Brain microvascular endothelial cell (primary cell): ENCODE data around the gene TFPT.

Source experiments
- DNase-seq: peaks from one replicate; pipeline ENCODE4 v3.0.0-alpha.2; 2020
- H3K27ac ChIP-seq: fragments of 250-450 bp; sonication (Bioruptor Pico); 2 replicates; pipeline ENCODE4 v1.5.1; 2020; ENCODE audit warnings: mild to moderate bottlenecking, moderate library complexity
- H3K27me3 ChIP-seq: fragments of 250-450 bp; sonication (Bioruptor Pico); replicated peaks from 2 replicates; pipeline ENCODE4 v1.5.1; 2020; ENCODE audit warnings: mild to moderate bottlenecking
- H3K36me3 ChIP-seq: fragments of 250-450 bp; sonication (Bioruptor Pico); replicated peaks from 2 replicates; pipeline ENCODE4 v1.5.1; 2020; ENCODE audit warnings: mild to moderate bottlenecking
- H3K4me3 ChIP-seq: 2 replicates; pipeline ENCODE4 v1.5.1; 2011; ENCODE audit warnings: low read depth, mild to moderate bottlenecking, control low read depth, low read length, moderate library complexity
- in situ Hi-C: cut with HindIII; loops from 2 replicates; pipeline ENCODE4 v1.10.0; 2017; ENCODE audit warnings: low sequenced_read_pairs, low pct_ligation_motif_present
- TF ChIP-seq, protein P1 (sequence below): IDR thresholded peaks from 2 replicates; pipeline ENCODE4 v1.5.1; 2011; ENCODE audit warnings: low read depth, mild to moderate bottlenecking, moderate library complexity, low read length, control low read depth, inconsistent platforms; ENCODE audit errors: missing control alignments

Gene TFPT

DNA sequence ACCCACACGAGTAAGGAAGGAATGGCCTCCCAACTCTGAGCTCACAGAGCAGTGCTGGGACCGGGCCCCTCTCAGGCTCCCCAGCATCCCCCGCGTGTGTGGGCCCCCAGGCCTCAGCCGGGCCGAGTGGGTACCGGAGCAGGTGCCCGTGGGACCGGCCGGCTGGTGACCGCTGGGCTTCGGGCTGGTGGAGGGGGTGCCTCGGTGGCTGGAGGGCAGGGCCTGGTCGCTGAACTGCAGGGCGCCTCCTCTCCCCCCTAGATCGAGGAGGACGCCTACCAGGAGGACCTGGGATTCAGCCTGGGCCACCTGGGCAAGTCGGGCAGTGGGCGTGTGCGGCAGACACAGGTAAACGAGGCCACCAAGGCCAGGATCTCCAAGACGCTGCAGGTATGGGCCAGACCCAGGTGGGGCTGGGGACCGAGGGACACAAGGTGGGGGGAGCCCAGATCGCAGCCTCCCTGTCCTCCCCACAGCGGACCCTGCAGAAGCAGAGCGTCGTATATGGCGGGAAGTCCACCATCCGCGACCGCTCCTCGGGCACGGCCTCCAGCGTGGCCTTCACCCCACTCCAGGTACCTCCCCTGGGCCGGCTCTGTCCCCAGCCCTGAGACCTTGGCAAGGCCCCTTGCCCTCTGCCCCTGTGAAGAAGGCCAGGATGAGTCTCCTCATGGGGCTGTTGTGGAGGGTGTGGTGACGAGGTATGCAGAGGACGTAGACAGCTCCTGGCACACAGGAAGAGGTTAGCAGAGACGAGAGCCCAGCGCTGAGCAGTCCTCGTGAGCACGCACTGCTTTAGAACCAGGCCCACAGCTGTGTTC, 13.5 kb upstream of the TFPT start:
- TF ChIP-seq, protein P1, sequence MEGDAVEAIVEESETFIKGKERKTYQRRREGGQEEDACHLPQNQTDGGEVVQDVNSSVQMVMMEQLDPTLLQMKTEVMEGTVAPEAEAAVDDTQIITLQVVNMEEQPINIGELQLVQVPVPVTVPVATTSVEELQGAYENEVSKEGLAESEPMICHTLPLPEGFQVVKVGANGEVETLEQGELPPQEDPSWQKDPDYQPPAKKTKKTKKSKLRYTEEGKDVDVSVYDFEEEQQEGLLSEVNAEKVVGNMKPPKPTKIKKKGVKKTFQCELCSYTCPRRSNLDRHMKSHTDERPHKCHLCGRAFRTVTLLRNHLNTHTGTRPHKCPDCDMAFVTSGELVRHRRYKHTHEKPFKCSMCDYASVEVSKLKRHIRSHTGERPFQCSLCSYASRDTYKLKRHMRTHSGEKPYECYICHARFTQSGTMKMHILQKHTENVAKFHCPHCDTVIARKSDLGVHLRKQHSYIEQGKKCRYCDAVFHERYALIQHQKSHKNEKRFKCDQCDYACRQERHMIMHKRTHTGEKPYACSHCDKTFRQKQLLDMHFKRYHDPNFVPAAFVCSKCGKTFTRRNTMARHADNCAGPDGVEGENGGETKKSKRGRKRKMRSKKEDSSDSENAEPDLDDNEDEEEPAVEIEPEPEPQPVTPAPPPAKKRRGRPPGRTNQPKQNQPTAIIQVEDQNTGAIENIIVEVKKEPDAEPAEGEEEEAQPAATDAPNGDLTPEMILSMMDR, result no peak
- peaks cover 35% of the 10 kb centered on the region for H3K36me3 ChIP-seq
- in situ Hi-C loops, result no loop called here
- DNase-seq, result no peak
- H3K4me3 ChIP-seq, result no peak overlapping the region
- no peaks in the 10 kb centered on the region for H3K27me3 ChIP-seq
- no peak overlapping the region for H3K27ac ChIP-seq

DNA sequence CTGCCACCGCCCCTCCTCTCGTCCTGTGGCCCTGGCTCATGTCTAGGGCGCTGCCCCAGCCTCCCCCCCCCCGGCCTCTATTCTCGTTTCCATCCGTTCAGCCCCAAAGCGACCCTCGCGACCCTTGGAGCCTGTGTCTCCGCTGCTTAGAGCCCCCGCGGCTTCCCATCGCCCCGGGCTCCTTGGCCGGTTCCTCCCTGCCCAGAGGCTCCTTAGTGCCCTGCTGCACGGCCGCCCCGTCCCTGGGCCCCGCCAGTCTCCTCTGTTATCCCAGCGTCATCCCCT, 12.9 kb upstream of the TFPT start:
- in situ Hi-C loops, result no loop called here

DNA sequence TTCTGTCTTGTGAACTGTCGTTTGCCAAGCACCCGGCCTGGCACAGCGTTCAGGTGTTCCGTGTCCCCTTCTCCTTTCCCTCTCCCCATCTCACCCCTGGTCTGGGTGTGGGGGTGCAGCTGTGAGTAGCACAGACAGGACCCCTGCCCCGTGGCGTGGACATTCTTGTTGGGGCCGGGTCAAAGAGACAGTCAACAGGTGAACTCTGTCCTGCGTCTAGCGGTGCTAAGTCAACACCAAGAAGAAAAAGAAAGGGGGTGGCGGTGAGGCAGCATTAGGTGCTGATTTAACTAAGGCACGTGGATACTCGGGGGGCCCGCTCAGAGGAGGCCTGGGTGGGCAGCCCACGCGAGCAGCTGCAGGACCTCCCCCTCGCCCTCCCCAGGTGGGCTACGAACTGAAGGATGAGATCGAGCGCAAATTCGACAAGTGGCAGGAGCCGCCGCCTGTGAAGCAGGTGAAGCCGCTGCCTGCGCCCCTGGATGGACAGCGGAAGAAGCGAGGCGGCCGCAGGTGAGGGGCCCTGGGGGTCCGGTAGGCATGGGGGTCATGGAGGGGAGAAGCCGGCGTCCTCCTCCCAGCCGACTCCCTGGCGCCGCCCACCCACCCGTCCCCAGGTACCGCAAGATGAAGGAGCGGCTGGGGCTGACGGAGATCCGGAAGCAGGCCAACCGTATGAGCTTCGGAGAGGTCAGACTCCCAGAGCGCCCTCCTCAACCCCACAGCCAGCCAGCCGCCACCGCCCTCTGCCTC, 12.4 kb upstream of the TFPT start:
- TF ChIP-seq, protein P1, result no peak
- in situ Hi-C loops, result no loop called here
- DNase-seq, result no peak
- no peaks in the 10 kb centered on the region for H3K27me3 ChIP-seq
- H3K36me3 ChIP-seq, result peaks cover 47% of the 10 kb centered on the region
- no peak overlapping the region for H3K4me3 ChIP-seq
- H3K27ac ChIP-seq, result no peak overlapping the region

More for the DNA sequence above, 12.9 kb upstream of the TFPT start:
- TF ChIP-seq, protein P1, result no peak
- no peak overlapping the region for H3K27ac ChIP-seq
- no peak overlapping the region for H3K4me3 ChIP-seq
- DNase-seq, result no peak
- peaks cover 42% of the 10 kb centered on the region for H3K36me3 ChIP-seq
- H3K27me3 ChIP-seq, result no peaks in the 10 kb centered on the region

DNA sequence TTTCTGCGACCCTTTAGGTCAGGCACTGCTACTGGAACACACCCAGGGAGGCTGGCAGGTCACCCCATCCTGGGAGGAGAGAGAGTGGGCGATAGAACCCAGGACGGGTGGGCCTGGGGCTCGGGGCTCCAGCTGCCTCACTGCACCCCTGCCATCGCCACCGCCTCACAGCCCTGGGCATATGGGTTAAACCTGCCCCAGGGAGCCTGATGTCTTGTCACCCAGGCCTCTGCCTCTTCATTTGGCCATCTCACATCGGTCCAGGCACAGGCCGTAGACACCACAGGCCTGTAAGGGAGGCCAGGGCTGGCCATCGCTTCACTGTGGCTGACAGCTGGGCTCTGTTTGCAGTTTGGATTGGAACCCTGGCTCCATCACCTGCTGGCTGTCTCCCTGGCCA, 10.3 kb upstream of the TFPT start:
- H3K27ac ChIP-seq, result no peak overlapping the region
- in situ Hi-C loops, result no loop called here
- no peak for DNase-seq
- TF ChIP-seq, protein P1, result no peak
- H3K4me3 ChIP-seq, result no peak overlapping the region
- H3K36me3 ChIP-seq, result peaks cover 53% of the 10 kb centered on the region
- H3K27me3 ChIP-seq, result no peaks in the 10 kb centered on the region

DNA sequence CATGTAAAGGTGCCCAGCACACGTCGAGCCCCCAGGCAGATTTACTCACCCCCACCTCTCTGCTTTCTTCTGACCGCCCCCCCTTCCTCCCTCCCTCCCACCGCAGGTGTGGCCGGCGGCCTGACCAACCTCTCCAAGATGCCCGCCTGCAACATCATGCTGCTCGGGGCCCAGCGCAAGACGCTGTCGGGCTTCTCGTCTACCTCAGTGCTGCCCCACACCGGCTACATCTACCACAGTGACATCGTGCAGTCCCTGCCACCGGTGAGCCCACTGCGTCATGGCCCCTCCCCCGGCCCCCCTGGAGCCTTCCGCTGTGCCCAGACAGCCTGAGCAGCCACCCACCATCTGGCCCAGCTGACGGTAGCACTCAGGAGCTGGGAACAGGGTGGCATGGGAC, 8.9 kb upstream of the TFPT start:
- H3K36me3 ChIP-seq, result peaks cover 63% of the 10 kb centered on the region
- TF ChIP-seq, protein P1, result no peak
- DNase-seq, result no peak
- H3K27ac ChIP-seq, result no peak overlapping the region
- no peak overlapping the region for H3K4me3 ChIP-seq
- in situ Hi-C loops, result no loop called here
- H3K27me3 ChIP-seq, result no peaks in the 10 kb centered on the region
